Chondrocyte (in vitro differentiated cells): ENCODE data around the gene NRN1L. TPM values are rescaled to one million over a fixed set of nuclear protein-coding genes. Genes with fewer than 3 reads are reported as not detected.
A peak's percentile ranks its signal among the peaks of the same experiment; 100 is the strongest.

Experiments used
- DNase-seq: peaks from one replicate; pipeline ENCODE4 v3.0.0; 2021; ENCODE audit warnings: mixed read lengths, low spot score
- H3K27ac Mint-ChIP-seq: one replicate; pipeline ENCODE4 v1.8.0; 2021; ENCODE audit warnings: mild to moderate bottlenecking, moderate library complexity, mixed read lengths; ENCODE audit not compliant: unreplicated experiment
- H3K27me3 Mint-ChIP-seq: 2 replicates; pipeline ENCODE4 v1.8.0; 2021; ENCODE audit warnings: low read depth, mixed read lengths
- H3K36me3 Mint-ChIP-seq: 2 replicates; pipeline ENCODE4 v1.8.0; 2021; ENCODE audit warnings: low read depth, mixed read lengths
- H3K4me1 Mint-ChIP-seq: 2 replicates; pipeline ENCODE4 v1.8.0; 2021; ENCODE audit warnings: low read depth, mild to moderate bottlenecking, mixed read lengths
- H3K4me3 Mint-ChIP-seq: one replicate; pipeline ENCODE4 v1.8.0; 2021; ENCODE audit warnings: mild to moderate bottlenecking, moderate library complexity, mixed read lengths; ENCODE audit not compliant: unreplicated experiment
- H3K9me3 Mint-ChIP-seq: 2 replicates; pipeline ENCODE4 v1.8.0; 2021; ENCODE audit warnings: low read depth, mixed read lengths
- total RNA-seq: library from RNA; stranded (reverse); gene quantifications from 3 replicates; pipeline ENCODE4 v1.2.1, GENCODE V29; 2021
- TF ChIP-seq, protein P1 (sequence below): fragments of 200-600 bp; sonication (generic); IDR thresholded peaks from 2 replicates; pipeline ENCODE4 v1.5.0; 2021; ENCODE audit warnings: antibody characterized with exemption, mild to moderate bottlenecking, moderate library complexity

Gene NRN1L
- total RNA-seq, 1 donor from 2014 or later = 0.57 TPM

DNA sequence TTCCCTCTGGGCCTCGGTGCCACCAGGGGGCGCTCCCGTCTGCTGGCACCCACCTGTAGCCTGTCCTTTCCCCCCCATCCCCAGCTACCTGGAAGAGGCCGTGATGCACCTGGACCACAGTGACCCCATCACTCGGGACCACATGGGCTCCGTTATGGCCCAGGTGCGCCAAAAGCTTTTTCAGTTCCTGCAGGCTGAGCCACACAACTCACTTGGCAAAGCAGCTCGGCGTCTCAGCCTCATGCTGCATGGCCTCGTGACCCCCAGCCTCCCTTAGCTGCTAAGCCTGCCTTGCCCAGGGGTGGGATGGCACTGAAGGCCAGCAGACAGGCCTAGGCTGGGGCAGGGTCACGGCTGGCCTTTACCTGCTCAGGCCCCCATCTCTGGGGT lies 818 bp upstream of the NRN1L start:
- H3K4me1 Mint-ChIP-seq = peaks cover 4% of the 10 kb centered on the region
- H3K4me3 Mint-ChIP-seq = no peak overlapping the region
- no peaks in the 10 kb centered on the region for H3K9me3 Mint-ChIP-seq
- H3K27me3 Mint-ChIP-seq = no peaks in the 10 kb centered on the region
- DNase-seq = no peak
- H3K27ac Mint-ChIP-seq = no peak overlapping the region
- H3K36me3 Mint-ChIP-seq = peaks cover 28% of the 10 kb centered on the region
- TF ChIP-seq, protein P1, sequence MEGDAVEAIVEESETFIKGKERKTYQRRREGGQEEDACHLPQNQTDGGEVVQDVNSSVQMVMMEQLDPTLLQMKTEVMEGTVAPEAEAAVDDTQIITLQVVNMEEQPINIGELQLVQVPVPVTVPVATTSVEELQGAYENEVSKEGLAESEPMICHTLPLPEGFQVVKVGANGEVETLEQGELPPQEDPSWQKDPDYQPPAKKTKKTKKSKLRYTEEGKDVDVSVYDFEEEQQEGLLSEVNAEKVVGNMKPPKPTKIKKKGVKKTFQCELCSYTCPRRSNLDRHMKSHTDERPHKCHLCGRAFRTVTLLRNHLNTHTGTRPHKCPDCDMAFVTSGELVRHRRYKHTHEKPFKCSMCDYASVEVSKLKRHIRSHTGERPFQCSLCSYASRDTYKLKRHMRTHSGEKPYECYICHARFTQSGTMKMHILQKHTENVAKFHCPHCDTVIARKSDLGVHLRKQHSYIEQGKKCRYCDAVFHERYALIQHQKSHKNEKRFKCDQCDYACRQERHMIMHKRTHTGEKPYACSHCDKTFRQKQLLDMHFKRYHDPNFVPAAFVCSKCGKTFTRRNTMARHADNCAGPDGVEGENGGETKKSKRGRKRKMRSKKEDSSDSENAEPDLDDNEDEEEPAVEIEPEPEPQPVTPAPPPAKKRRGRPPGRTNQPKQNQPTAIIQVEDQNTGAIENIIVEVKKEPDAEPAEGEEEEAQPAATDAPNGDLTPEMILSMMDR = peak; percentile 88

- DNase-seq = no peak
- Mint-ChIP-seq H3K27ac (no peak overlapping the region), H3K27me3 (no peaks in the 10 kb centered on the region), H3K4me3 (no peak overlapping the region), H3K9me3 (no peaks in the 10 kb centered on the region), H3K36me3 (peaks cover 20% of the 10 kb centered on the region), H3K4me1 (peaks cover 4% of the 10 kb centered on the region)
- TF ChIP-seq, protein P1 = no peak
Measured at GRCh38 chr16:67885545-67885944, 860 bp downstream of the NRN1L start.

DNA sequence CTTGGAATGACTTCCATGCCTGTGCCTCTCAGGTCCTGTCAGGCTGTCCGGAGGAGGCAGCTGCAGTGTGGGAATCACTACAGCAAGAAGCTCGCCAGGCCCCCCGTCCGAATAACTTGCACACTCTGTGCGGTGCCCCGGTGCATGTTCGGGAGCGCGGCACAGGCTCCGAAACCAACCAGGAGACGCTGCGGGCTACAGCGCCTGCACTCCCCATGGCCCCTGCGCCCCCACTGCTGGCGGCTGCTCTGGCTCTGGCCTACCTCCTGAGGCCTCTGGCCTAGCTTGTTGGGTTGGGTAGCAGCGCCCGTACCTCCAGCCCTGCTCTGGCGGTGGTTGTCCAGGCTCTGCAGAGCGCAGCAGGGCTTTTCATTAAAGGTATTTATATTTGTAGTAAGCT lies 1.3 kb downstream of the NRN1L start:
- peaks cover 20% of the 10 kb centered on the region for H3K36me3 Mint-ChIP-seq
- H3K27ac Mint-ChIP-seq = no peak overlapping the region
- no peak for DNase-seq
- no peak overlapping the region for H3K4me3 Mint-ChIP-seq
- TF ChIP-seq, protein P1 = no peak
- H3K4me1 Mint-ChIP-seq = peaks cover 4% of the 10 kb centered on the region
- H3K27me3 Mint-ChIP-seq = no peaks in the 10 kb centered on the region
- no peaks in the 10 kb centered on the region for H3K9me3 Mint-ChIP-seq

DNA sequence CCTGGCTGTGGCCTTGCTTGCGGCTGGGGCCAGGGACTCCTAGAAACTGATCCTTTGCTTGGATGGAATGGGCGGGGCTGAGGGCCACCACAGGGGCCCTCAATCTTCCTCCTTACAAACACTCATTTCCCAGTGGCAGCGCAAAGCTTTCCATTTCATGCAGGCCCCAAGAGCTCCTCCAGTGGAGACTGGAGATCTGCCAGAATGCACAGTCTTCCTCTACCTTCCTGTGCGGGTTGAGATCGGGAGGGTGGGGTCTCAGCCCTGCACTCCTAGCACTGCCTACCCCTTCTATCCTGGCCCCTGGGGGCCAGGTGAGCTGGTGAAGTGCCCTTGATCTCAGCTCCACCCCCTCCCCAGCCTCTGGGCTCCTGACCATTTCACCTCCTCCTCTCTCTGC lies 1.7 kb downstream of the NRN1L start:
- Mint-ChIP-seq H3K27me3 (no peaks in the 10 kb centered on the region), H3K4me3 (no peak overlapping the region), H3K4me1 (peaks cover 4% of the 10 kb centered on the region), H3K9me3 (no peaks in the 10 kb centered on the region), H3K27ac (no peak overlapping the region), H3K36me3 (peaks cover 18% of the 10 kb centered on the region)
- TF ChIP-seq, protein P1 = no peak
- DNase-seq = no peak

DNA sequence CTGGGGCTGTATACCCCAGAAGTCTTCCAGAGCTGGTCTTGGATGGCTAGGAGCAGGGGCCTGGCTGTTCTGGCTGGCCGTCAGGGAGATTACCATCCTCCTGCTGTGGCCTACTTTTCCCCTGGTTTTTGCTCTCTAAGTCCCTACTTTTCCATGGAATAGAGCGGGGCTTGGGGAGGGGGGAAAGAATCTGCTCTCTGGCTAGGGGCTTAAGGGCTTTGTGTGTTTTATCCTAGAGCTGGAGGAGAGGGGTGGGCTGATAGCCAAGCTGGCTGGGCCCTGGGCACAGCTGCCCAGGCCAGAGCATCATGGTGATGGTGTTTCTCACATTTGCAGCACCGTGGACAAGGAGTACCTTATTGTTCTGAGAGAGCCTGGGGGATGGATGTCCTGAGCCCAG lies 3.6 kb downstream of the NRN1L start:
- Mint-ChIP-seq H3K9me3 (no peaks in the 10 kb centered on the region), H3K36me3 (peaks cover 10% of the 10 kb centered on the region), H3K4me1 (peaks cover 13% of the 10 kb centered on the region), H3K4me3 (no peak overlapping the region), H3K27me3 (no peaks in the 10 kb centered on the region), H3K27ac (no peak overlapping the region)
- no peak for DNase-seq
- TF ChIP-seq, protein P1 = no peak
